Brain microvascular endothelial cell (primary cell): ENCODE results near the gene ABHD3.
"Not testable (repeated sequence)": the region's sequence is repeated elsewhere in the genome, so short reads cannot be mapped to it uniquely, and the experiment has no call there.

Experiments
- DNase-seq: peaks from one replicate; pipeline ENCODE4 v3.0.0-alpha.2; 2020
- H3K27ac ChIP-seq: fragments of 250-450 bp; sonication (Bioruptor Pico); 2 replicates; pipeline ENCODE4 v1.5.1; 2020; ENCODE audit warnings: mild to moderate bottlenecking, moderate library complexity
- H3K27me3 ChIP-seq: fragments of 250-450 bp; sonication (Bioruptor Pico); replicated peaks from 2 replicates; pipeline ENCODE4 v1.5.1; 2020; ENCODE audit warnings: mild to moderate bottlenecking
- H3K36me3 ChIP-seq: fragments of 250-450 bp; sonication (Bioruptor Pico); replicated peaks from 2 replicates; pipeline ENCODE4 v1.5.1; 2020; ENCODE audit warnings: mild to moderate bottlenecking
- H3K4me3 ChIP-seq: 2 replicates; pipeline ENCODE4 v1.5.1; 2011; ENCODE audit warnings: low read depth, mild to moderate bottlenecking, control low read depth, low read length, moderate library complexity
- in situ Hi-C: cut with HindIII; loops from 2 replicates; pipeline ENCODE4 v1.10.0; 2017; ENCODE audit warnings: low sequenced_read_pairs, low pct_ligation_motif_present
- TF ChIP-seq, protein P1 (sequence below): IDR thresholded peaks from 2 replicates; pipeline ENCODE4 v1.5.1; 2011; ENCODE audit warnings: low read depth, mild to moderate bottlenecking, moderate library complexity, low read length, control low read depth, inconsistent platforms; ENCODE audit errors: missing control alignments

Gene ABHD3

DNA sequence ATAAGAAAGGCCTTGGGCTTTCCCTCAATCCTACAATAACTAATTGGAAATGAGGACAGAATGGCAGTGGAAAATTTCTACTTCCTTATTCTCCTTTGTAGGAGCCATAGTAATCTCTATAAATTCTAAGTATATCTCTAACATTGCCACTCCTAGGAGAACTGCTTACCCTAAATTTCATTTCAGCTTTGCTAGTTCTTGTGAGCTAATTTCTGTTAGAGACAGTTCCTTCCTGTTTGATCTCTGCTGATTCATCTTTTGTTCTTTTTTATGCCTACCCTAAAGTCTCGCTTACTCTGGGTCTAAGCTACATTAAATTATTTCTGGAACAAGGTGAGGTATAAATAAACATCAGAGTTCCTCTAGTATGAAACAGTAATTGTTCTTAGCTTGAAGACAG lies 25.7 kb downstream of the ABHD3 start:
- H3K27me3 ChIP-seq = no peaks in the 10 kb centered on the region
- no peak for DNase-seq
- no peaks in the 10 kb centered on the region for H3K36me3 ChIP-seq
- in situ Hi-C loops = no loop called here
- H3K27ac ChIP-seq = no peak overlapping the region
- TF ChIP-seq, protein P1, sequence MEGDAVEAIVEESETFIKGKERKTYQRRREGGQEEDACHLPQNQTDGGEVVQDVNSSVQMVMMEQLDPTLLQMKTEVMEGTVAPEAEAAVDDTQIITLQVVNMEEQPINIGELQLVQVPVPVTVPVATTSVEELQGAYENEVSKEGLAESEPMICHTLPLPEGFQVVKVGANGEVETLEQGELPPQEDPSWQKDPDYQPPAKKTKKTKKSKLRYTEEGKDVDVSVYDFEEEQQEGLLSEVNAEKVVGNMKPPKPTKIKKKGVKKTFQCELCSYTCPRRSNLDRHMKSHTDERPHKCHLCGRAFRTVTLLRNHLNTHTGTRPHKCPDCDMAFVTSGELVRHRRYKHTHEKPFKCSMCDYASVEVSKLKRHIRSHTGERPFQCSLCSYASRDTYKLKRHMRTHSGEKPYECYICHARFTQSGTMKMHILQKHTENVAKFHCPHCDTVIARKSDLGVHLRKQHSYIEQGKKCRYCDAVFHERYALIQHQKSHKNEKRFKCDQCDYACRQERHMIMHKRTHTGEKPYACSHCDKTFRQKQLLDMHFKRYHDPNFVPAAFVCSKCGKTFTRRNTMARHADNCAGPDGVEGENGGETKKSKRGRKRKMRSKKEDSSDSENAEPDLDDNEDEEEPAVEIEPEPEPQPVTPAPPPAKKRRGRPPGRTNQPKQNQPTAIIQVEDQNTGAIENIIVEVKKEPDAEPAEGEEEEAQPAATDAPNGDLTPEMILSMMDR = no peak
- no peak overlapping the region for H3K4me3 ChIP-seq

DNA sequence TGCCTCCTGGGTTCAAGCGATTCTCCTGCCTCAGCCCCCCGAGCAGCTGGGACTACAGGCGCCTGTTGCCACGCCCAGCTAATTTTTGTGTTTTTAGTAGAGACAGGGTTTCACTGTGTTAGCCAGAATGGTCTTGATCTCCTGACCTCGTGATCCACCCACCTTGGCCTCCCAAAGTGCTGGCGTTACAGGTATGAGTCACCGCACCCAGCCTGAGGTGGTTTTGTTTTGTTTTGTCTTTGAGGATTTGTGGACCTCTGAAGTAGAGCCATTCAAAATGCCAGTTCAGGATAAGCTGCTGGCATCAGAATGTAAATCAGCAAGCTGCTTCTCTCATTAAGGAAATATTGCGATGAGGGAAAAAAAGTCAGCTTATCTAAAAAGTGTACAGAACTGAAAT lies 29.2 kb downstream of the ABHD3 start:
- in situ Hi-C loops, DNase-seq, H3K4me3 ChIP-seq, H3K27me3 ChIP-seq, H3K27ac ChIP-seq, H3K36me3 ChIP-seq: not testable (repeated sequence)

DNA sequence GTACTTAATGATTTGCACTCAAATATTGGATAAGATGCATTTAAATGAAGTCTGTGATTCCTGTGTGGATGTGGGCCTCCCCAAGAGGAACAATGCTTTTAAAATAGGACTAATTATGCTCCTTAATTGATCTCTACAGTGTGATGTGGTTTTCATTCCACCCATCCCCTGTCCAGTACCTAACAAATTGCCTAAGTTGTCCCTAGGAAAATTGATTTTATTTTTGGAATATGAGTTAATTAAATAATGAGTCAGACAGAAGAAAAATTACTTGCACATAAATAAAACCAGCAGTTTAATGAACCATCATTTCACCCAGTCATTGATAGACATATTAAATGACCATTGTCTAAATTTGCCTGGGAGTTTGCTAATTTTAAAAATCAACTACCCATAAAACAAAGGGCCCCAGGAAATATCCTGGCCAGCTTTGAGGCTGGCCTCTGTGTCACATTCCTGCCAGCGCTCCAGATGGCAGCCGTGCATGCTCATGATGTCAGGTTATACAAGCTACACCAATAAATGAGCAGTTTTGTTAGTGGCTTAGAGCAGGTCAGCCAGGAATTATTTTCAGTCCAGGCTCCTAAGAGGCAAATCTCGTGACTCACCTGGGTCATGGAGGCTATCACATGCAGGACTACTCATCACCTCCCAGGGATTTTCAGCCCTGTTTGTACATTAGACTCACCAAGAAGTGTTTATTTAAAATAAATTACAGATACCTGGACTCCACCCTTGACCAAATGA lies 31.9 kb downstream of the ABHD3 start:
- Histone ChIP-seq H3K27ac (no peak overlapping the region), H3K27me3 (no peaks in the 10 kb centered on the region), H3K36me3 (no peaks in the 10 kb centered on the region), H3K4me3 (no peak overlapping the region)
- TF ChIP-seq, protein P1 = no peak
- DNase-seq = peak; percentile 41
- in situ Hi-C loops = no loop called here

DNA sequence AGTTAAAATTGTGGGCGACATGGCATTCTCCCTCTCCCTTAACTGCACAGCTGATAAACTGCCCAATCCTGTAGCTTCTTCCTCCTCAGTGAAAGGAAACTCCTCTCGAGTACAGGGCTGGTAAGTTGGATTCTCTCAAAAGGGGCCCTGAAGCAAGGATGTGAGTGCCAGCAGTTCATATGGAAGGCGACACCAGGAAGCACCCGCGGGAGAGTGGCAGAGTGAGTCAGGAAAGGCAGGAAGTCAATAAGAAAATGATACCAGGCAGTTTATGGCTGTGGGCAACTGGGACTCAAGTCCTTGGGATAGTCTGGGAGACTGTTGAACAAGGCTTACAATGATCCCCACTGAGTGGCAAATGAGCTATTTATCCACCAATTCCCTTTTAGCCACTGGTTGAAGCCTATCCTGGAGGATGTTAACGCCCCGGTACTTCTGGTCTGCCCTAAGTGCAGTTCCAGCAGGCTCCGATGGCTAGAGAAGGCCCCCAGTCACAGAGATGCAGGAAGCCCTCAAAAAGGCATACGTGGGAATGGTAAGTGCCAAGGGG lies 34.8 kb downstream of the ABHD3 start:
- no peaks in the 10 kb centered on the region for H3K36me3 ChIP-seq
- no peak overlapping the region for H3K4me3 ChIP-seq
- H3K27me3 ChIP-seq = no peaks in the 10 kb centered on the region
- TF ChIP-seq, protein P1 = no peak
- no peak overlapping the region for H3K27ac ChIP-seq
- no peak for DNase-seq
- in situ Hi-C loops = no loop called here

DNA sequence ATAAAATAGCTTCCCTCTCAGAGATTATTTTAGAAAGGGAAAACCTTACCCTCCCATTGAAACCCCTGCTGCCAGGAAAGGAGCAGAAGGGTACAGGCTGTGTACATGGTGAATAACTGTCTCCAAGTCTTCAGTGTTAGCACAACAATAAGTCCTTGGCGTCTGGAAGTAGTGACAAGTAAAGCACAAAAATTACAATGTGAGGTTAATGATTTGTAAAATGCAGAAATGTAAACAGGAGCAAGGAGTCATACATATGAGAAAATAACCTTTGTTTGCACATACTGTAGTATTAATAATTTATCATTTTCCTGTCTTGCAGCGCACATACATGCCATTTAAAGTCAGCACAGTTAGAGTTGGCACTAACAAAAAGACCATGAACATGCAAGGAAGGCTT lies 40.5 kb downstream of the ABHD3 start:
- H3K36me3 ChIP-seq = no peaks in the 10 kb centered on the region
- TF ChIP-seq, protein P1 = no peak
- no peak overlapping the region for H3K4me3 ChIP-seq
- no peak for DNase-seq
- H3K27ac ChIP-seq = no peak overlapping the region
- no peaks in the 10 kb centered on the region for H3K27me3 ChIP-seq
- in situ Hi-C loops = no loop called here

DNA sequence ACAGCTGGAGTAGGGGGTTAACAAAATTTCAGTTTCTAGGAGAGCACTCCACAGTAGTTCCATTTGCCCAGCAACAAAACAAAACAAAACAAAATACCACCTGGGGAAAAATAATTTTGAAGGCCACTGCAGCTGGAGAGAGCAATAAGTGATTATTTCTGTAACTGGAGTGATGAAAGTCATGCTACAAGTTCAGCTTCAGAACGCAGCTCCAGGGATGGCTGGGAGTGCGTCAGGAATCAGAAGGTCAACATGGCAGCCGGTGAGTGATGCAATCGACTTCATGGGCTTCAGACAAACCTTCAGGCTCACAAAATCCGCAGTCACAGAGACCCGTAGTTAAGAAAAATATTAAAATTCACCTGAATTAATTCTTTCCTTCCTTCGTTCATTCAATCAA lies 41.0 kb downstream of the ABHD3 start:
- TF ChIP-seq, protein P1 = no peak
- peak; percentile 37 for DNase-seq
- Histone ChIP-seq H3K36me3 (no peaks in the 10 kb centered on the region), H3K27me3 (no peaks in the 10 kb centered on the region), H3K27ac (no peak overlapping the region), H3K4me3 (no peak overlapping the region)
- in situ Hi-C loops = no loop called here
